ENCODE data around the gene SLC8A1.

SLC8A1 gene

DNA sequence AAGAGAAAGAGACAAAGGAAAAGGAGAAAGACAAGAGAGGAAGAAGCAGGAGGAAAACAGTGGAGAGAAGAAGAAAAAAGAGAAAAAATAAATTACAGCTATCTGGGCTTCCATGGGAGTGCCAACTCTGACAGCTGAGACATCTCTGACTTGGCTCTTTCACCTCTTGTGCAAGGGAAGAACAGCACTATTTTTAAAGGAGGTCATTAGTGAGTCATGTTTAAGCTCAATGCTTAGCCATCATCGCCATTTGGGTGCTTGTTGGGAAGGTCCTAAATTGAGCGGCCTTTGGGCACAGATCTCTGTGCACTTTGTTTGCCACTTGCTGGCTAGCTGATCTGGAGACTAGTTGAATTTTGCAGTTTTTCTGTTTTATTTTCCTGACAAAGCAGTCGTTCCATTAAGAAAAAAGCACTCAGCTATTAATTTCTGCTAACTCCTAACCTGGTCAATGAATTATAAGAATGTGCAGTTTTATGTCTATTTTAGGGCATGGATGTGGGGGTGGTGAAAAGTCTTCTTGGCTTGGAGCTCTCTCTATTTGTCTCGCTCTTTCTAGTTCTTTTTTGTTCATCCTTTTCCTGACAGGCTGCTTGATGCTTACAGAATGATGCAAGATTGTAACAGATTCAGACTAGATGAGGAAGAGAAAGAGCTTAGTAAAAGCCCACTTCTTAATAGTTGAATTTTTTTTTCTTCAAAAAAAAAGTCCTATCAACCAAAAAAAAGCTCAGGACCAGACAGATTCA is 231.5 kb downstream of the SLC8A1 start:
- DNase-seq, result no peak

GRCh38 chr2:40219141-40219540 is 232.7 kb downstream of the SLC8A1 start:
- DNase-seq, result no peak

- DNase-seq, result peak; percentile 54
Observed at GRCh38 chr2:40218679-40219078, 233.2 kb downstream of the SLC8A1 start.

DNA sequence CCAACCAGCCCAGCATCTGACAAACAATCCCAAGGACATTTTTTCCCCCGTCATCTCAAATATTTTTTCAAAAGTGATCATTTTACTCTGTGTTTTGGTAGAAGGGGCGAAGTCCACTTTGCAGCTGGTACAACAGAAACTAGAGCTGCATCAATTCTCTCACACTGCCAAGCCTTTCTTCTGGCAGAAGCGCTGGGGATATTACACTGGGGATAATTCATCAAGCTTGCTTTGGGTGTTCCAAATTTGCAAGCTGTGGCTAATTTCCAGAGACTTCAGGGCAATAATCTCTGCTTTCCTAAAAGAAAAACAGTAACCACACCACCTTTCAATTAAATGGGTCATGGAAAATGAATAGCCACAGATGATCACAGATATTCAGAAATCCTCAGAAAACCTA is 238.3 kb downstream of the SLC8A1 start:
- DNase-seq, result no peak

DNA sequence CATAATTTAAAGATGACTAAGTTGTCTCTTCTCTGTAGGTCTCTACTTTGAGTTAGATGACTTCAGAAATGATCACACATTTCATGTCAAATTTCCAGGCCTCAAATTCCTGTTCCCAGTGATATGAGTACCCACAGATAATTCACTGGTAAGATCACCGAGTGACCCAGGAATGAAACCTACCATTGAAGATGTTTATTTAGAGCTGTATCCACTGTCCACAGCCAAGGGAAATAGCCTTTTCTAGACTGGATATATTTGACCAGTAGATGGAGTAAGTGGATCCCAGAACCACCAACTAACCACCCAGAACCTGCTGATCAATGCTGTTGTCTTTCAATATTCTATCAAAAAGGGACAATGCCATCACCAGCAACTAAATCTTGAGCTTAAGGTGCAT is 238.8 kb downstream of the SLC8A1 start:
- no peak for DNase-seq

DNA sequence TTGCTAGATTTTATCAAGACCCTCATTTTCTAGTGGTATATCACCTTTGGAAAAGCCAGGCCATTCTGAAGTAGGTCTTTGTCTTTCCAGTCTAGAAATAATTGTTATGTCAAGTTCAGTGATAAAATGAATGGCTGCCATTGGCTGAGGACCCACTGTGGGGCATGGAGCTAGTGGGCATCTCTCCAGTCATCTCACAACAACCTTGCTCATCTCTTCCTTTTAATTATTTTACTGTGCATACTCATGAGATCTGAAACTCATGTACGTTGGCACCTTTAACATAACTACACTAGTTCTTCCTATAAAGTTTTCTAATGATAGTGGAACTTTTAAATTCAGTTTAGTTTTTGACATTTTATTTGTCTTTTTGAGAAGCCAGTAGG is 240.9 kb downstream of the SLC8A1 start:
- no peak for DNase-seq

DNA sequence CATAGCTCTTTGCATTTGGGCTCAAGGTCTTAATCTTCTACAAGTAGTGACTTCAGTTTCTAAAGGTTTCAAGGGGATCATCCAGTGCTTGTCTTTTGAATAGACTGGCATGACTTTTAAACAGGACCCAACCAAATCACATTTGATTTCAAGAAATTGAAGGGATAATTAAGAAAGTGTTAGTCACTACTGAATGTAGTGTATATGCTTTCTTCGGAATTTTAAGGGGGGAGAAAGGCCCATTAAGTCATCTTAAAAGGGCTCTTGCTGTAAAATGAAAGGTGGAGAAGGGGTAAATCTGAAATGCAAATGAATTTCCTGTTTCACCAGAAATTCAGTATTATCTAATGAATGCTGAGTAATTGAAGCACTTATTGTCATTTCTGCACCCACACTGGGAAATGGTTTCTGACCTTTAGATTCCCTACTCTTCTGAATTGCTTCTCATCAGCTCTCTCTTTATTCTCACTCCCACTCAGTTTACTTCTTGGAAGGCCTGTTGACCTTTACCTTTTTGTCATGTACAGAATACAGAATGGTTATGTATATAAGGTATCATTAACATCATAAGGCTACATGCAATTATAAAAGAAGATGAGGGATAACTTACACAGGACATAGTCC is 241.4 kb downstream of the SLC8A1 start:
- DNase-seq, result no peak

DNA sequence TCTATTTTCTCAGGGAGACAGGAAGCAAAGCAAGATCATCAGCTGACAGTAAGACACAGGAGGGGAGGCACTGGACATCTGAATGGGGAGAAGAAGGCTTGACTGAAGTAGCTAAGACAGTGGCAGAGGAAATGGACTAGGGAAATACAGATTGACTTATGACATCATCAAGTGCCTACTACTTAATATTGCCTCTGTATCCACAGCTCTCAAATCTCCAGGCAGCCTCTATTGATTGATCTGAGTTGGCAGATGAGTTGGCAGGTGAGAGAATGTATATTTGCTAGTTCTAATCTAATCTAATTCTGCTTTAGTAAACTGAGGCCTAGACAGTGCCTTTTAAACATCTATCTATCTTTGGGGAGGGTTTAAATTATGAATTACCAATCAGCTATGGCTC is 242.1 kb downstream of the SLC8A1 start:
- no peak for DNase-seq

DNA sequence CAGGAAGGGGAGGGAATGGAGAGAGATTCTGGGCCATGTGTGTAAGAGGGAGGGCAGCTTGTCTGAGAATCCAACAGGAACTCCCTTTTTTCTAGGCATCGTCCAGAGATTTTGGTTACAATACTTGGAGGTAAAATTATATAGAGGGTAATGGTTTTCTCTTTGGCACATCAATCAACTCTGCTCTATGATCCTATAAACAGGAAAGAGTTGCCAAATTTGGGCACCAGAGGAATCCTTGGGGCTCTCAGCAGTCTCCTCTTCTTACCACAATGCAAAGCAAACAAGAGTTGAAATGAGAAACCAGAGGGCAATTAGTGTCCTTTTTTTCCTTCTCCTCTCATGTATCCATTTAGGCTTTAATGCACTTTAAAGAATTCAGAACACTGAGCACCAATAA is 243.4 kb downstream of the SLC8A1 start:
- DNase-seq, result no peak

DNA sequence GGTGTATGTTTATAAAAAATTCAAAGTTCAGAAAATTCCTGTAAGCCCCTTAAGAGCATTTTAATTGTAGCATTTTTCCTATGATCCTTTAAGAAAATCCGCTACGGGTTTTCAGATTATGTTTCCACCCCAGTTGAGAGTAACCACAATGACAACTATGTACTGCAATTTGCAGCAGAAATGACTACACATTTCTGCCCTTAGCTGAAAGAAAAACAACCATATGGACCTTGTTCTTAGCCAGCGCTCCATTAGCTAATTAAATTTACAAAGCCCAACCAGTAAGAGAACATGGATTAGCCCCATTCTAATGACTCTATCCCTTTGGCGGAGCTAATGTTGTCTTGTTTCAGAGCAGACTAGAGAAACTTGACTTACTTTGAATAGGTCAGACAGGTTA is 247.6 kb downstream of the SLC8A1 start:
- no peak for DNase-seq

DNA sequence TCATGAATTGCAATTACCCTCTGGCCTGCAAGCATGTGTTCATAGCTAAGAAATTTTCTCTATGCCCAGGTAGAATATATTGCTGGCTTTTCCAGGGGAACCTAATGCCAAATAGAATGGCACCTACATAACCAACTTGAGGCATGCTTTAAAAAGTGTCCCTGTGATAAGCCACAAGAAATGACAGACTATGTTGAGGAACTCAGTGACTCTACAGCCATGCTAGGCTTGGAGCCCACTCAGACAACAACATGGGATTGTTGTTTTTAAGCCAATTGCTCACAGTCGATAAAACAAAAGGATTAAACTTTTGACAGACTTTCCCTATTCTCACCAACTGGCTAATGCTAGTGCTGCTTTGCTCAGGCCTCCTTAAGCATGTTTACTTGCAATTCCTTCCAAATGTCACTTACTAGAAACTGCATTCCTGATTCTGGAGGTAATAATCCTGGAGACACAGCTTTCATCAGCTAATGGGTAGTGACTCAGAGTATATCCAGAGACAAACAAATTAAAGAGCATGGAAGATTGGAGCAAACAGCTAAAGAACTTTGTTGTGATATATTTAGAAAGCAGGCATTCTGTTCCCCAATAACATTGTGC is 249.0 kb downstream of the SLC8A1 start:
- DNase-seq, result no peak

DNA sequence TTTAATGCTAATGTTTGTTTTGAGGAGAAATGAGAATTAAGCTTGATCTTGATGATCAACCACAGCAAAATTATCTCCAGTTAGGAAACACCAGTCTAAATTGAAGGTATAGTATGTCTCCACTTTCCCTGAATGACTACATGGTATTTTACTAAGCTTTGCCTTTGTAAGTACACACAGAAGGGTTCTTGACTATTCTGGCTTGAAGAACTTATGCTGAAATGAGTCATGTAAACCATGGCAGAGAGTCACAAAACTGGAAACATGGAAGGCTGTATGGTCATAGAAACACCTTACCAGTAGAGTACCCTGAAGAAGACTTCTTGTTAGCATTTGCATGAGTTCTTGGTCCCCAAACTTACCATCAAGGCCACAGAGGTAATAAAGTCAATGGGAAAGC is 250.5 kb downstream of the SLC8A1 start:
- no peak for DNase-seq

- DNase-seq, result no peak
Observed at GRCh38 chr2:40200366-40200915, 251.4 kb downstream of the SLC8A1 start.

GRCh38 chr2:40199771-40200170 is 252.1 kb downstream of the SLC8A1 start:
- no peak for DNase-seq

- no peak for DNase-seq
Observed at GRCh38 chr2:40197121-40197520, 254.8 kb downstream of the SLC8A1 start.

- DNase-seq, result no peak
Observed at GRCh38 chr2:40193670-40194026, 258.2 kb downstream of the SLC8A1 start.

DNA sequence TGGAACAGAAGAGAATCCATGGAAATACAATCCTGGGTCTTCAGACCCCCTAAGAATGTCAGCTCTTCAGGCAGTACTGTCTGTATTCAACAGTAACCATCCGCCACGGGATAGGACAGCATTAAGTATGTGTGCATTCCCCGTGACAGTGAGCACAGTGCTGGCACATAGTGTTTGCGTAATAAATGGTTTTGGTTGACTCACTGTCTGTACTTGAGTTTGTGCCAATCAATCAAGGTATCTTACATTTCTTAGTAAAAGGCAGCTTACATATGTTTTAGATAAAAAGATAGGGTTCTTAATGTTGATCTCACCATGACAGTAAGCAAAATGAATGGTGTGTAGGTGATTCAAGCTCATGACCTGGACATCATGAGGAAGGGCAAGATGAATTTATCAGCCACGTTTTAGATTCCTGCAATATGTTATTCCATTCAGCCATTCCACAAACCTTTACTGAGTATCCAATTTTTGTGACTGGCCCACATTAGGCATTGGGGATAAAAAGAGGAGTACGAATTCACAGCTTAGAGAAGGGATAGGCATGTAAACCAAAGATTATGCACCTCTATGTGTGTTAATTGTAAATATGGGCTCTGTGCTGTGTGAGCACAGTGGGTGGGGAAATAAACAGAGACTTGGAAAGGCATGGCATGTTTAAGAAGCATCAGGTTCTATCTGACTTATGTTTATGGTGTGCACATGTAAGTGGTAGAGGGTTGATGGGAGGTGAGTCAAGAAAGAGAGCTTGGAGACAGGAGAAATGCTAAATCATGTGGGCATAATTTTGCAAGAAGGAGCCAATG is 258.8 kb downstream of the SLC8A1 start:
- no peak for DNase-seq

DNA sequence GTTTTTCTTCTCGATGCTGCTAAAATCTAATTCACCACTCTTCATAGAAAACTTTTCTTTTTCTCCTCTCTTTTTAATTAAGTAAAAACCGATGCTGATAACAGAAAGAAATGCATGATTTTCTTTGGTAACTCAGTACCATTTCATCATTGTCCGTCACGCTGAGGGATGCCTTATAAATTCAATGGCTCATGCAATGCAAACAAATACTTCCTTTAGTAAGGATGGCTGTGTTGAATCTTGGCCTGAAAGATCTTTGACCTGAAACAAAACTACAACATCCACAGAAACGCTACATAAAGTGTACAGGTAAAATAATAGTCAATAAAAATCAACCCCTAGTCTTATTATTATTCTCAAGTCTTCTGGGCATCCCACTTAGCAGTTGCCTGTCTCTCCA is 261.4 kb downstream of the SLC8A1 start:
- no peak for DNase-seq

- peak; percentile 36 for DNase-seq
Observed at GRCh38 chr2:40189881-40190280, 262.0 kb downstream of the SLC8A1 start.

- no peak for DNase-seq
Observed at GRCh38 chr2:40187054-40187453, 264.8 kb downstream of the SLC8A1 start.

- no peak for DNase-seq
Observed at GRCh38 chr2:40184551-40184950, 267.3 kb downstream of the SLC8A1 start.

DNA sequence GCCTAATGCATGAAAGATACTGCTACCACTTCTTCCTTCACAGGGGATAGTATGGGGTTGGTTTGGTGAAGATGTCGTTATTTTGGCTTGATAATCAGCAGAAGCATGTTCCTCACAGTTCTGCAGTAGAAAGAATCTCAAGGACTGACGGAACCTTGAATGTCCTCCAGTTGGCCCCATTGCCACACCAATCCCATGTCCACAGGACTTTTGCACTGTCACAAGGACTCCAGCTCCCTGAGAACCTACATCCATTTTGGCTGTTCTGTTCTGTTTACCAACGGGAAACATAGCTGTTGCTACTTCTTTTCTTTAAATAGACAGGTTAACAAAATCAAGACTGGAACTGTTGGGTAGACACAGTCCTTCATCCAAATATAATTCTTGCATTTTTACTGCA is 270.0 kb downstream of the SLC8A1 start:
- DNase-seq, result no peak

DNA sequence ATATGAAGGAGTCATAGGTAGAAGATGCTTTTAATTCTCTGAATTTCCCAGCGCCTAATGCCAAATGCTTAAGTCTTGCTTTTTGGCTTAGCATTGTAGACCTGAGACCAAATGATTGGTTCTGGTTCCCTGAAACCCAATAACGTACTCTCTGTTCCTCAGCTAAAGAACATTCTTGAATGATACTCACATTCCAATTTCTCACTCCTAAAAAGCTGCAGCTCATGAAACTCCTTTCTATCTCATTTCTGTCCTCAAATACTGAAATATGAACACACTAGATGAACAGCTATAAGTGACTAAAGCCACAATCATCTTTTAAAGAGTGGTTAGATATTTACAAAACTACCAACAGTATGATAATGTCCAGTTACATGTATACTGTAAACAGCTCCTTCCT is 272.1 kb downstream of the SLC8A1 start:
- DNase-seq, result no peak
